Neural crest cell (in vitro differentiated cells): ENCODE measurements around the gene NUP62. TPM values are rescaled to one million over a fixed set of nuclear protein-coding genes. Genes with fewer than 3 reads are reported as not detected.
A peak's percentile ranks its signal among the peaks of the same experiment; 100 is the strongest.

Experiments used
- DNase-seq: peaks from one replicate; pipeline ENCODE4 v3.0.0; 2021; ENCODE audit warnings: low read depth, mixed read lengths, low spot score
- H3K27ac Mint-ChIP-seq: one replicate; pipeline ENCODE4 v1.8.0; 2021; ENCODE audit warnings: mild to moderate bottlenecking, mixed read lengths; ENCODE audit not compliant: unreplicated experiment
- H3K27me3 Mint-ChIP-seq: 2 replicates; pipeline ENCODE4 v1.8.0; 2021; ENCODE audit warnings: low read depth, mild to moderate bottlenecking, mixed read lengths
- H3K36me3 Mint-ChIP-seq: 2 replicates; pipeline ENCODE4 v1.8.0; 2021; ENCODE audit warnings: low read depth, mild to moderate bottlenecking, mixed read lengths
- H3K4me1 Mint-ChIP-seq: 2 replicates; pipeline ENCODE4 v1.8.0; 2021; ENCODE audit warnings: mixed read lengths
- H3K4me3 Mint-ChIP-seq: one replicate; pipeline ENCODE4 v1.8.0; 2021; ENCODE audit warnings: mild to moderate bottlenecking, mixed read lengths
- H3K9me3 Mint-ChIP-seq: 2 replicates; pipeline ENCODE4 v1.8.0; 2021; ENCODE audit warnings: mixed read lengths
- CTCF ChIP-seq: fragments of 200-600 bp; sonication (generic); conservative IDR thresholded peaks from 2 replicates; pipeline ENCODE4 v1.5.0; 2021; ENCODE audit warnings: antibody characterized with exemption, mild to moderate bottlenecking
- total RNA-seq: library from RNA; stranded (reverse); gene quantifications from 2 replicates; pipeline ENCODE4 v1.2.1, GENCODE V29; 2021

The NUP62 gene
- total RNA-seq, 1 donor from 2014 or later, result 127 TPM

GRCh38 chr19:49869009-49869483 is 60.3 kb downstream of the NUP62 start:
- Mint-ChIP-seq H3K4me3 (no peak overlapping the region), H3K9me3 (no peaks in the 10 kb centered on the region), H3K4me1 (peaks cover 46% of the 10 kb centered on the region), H3K27me3 (peaks cover 18% of the 10 kb centered on the region), H3K27ac (peak overlapping the region; percentile 35), H3K36me3 (peaks cover 12% of the 10 kb centered on the region)
- TF ChIP-seq CTCF, result no peak
- DNase-seq, result no peak

DNA sequence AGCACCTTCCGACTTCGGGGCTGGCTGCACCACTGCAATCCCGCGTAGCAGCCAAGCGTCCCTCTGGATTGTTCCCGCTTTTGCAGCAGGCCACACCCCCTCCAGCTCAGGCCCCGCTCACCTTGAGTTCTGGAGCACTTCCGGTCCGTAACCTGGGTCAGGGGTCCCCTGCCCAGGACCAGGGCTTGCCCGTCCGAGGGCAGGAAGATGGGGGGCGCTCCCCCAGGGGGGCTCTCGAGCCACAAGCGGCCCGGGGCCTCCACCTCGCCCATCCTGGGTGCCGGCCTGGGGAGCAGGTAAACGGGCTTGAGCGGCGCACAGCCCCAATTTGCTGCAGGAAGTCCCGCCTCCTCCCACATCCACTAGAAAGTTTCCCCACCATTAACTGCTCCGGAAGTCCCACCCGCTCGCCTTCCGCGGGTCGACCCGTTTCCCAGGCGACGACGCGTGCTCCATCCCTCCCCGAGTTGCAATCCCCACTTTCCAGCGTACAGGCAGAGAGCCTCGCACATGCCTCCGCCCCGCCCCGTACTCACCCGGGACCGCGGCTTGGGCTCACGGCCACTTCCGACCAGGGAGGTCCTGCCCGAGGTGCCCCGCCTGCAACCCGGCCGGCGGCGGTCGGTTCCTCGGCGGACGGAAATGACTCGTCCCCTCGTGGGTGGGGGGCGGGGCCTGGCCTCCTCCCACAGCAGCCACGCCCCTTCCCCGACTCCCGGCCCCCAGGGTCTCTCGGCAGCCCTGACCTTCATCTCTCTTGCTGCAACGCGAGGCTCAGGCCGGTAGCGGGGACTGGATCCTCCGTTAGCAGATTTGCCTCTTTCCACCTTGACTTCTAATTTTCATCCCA is 62.1 kb downstream of the NUP62 start, which contains the start of gene PNKP:
TSS of gene PNKP (minus strand) at position 644 of the 850 bp plus-strand sequence. CDS start at position 272, 372 bp downstream.
- Mint-ChIP-seq H3K36me3 (peaks cover 16% of the 10 kb centered on the region), H3K27ac (peak within 1 kb of the TSS; percentile 99), H3K4me3 (no peak within 1 kb of the TSS), H3K27me3 (peaks cover 21% of the 10 kb centered on the region), H3K9me3 (no peaks in the 10 kb centered on the region), H3K4me1 (peaks cover 52% of the 10 kb centered on the region)
- DNase-seq, result peak; percentile 79
- no peak for TF ChIP-seq CTCF

- Mint-ChIP-seq H3K27ac (no peak overlapping the region), H3K27me3 (peaks cover 27% of the 10 kb centered on the region), H3K36me3 (peaks cover 18% of the 10 kb centered on the region), H3K9me3 (no peaks in the 10 kb centered on the region), H3K4me3 (no peak overlapping the region), H3K4me1 (peaks cover 47% of the 10 kb centered on the region)
- no peak for DNase-seq
- no peak for TF ChIP-seq CTCF
Observed at GRCh38 chr19:49864890-49865289, 64.4 kb downstream of the NUP62 start.

GRCh38 chr19:49863935-49864320 is 65.4 kb downstream of the NUP62 start:
- H3K9me3 Mint-ChIP-seq, result no peaks in the 10 kb centered on the region
- no peak overlapping the region for H3K27ac Mint-ChIP-seq
- no peak for TF ChIP-seq CTCF
- peaks cover 47% of the 10 kb centered on the region for H3K4me1 Mint-ChIP-seq
- no peak for DNase-seq
- H3K36me3 Mint-ChIP-seq, result peaks cover 18% of the 10 kb centered on the region
- no peak overlapping the region for H3K4me3 Mint-ChIP-seq
- peaks cover 31% of the 10 kb centered on the region for H3K27me3 Mint-ChIP-seq

GRCh38 chr19:49863254-49863934 is 65.9 kb downstream of the NUP62 start:
- Mint-ChIP-seq H3K27ac (no peak overlapping the region), H3K4me1 (peaks cover 47% of the 10 kb centered on the region), H3K4me3 (peak overlapping the region; percentile 78), H3K36me3 (peaks cover 18% of the 10 kb centered on the region), H3K9me3 (no peaks in the 10 kb centered on the region), H3K27me3 (peaks cover 36% of the 10 kb centered on the region)
- DNase-seq, result no peak
- no peak for TF ChIP-seq CTCF
